Subcutaneous adipose tissue (tissue), 4 donors: ENCODE data around the gene PATJ. TPM values are rescaled to one million over a fixed set of nuclear protein-coding genes. Genes with fewer than 3 reads are reported as not detected.

Experiments
- CTCF ChIP-seq: fragments of 450-650 bp; IDR thresholded peaks from one replicate; pipeline ENCODE4 v1.5.1; 2016; ENCODE audit warnings: low read depth, mild to moderate bottlenecking, control low read depth, antibody characterized with exemption, moderate library complexity
- total RNA-seq, 4 donors: library from RNA; depleted of rRNA; stranded (reverse); fragments of >200 nt; gene quantifications; one replicate each; pipeline ENCODE4 v1.1.0, GENCODE V29; 2016

PATJ gene
- total RNA-seq, 4 donors from 2014 or later: 12.2 to 21.6 (median 19.1) TPM

DNA sequence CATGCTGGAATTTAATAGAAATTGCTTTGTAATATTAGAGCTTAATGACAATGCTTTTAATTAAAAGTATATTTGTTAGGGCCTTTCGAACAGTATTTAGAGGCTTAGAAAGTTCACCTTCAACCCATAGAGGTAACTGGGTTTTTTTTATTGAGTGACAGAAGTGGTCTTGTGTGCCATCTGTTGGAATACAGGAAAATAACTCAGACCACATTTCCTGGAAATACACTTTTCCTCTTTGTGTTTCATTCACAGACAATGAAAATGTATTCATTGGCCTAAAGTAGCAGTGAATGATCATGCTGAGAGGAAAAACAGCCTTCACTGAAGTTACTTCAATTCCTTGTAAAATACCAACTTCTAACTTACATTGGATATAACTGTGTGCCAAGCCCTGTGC, 368.8 kb downstream of the PATJ start:
- no peak for TF ChIP-seq CTCF

GRCh38 chr1:62113507-62113906, 371.2 kb downstream of the PATJ start:
- TF ChIP-seq CTCF: no peak

GRCh38 chr1:62117018-62117750, 374.9 kb downstream of the PATJ start:
- TF ChIP-seq CTCF: no peak

GRCh38 chr1:62126579-62127290, 384.5 kb downstream of the PATJ start:
- TF ChIP-seq CTCF: no peak

DNA sequence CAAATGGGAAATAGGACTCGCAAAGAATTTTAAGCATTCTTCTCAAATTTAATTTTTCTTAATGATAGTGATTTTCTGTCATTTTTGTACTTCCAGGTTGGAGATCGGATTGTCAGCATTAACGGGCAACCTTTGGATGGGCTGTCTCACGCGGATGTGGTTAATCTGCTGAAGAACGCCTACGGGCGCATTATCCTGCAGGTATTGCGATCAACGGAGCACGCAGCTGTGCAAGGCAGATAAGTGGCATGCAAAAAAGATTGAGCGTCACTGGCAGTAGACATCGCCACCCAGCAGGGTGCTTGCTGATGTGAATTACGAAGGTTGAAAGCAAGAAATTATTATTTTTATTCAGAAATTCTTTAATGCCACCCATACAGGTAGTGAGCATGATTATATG, 386.5 kb downstream of the PATJ start:
- TF ChIP-seq CTCF: no peak

DNA sequence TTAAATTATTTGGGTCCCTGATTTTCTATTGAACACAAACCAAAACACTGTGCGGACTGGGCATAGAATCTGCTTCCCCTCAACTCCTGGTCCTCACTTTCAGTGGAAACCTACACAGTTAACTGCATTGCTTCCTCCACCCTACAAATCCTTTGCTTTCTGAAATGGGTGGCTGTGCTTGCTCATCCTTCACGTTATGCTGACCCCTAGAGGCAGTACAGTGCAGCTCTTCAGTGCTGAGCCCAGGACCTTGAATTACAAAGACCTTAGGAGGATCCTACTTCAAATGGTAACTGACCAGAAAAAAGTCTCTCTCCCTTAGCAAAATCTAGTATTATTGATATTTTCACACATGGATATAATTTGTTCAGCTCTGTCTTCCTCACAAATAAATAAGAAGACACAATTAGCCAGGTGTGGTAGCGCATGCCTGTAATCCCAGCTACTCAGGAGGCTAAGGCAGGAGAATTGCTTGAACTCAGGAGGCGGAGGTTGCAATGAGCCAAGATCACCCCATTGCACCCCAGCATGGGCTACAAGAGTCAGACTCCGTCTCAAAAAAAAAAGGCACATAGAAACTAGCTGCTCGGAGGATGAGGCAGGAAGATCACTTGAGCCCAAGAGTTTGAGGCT, 388.9 kb downstream of the PATJ start:
- TF ChIP-seq CTCF: no peak

GRCh38 chr1:62138029-62138428, 395.7 kb downstream of the PATJ start:
- no peak for TF ChIP-seq CTCF
